Measurements from ENCODE around the gene GREB1L. TPM values are rescaled to one million over a fixed set of nuclear protein-coding genes. Genes with fewer than 3 reads are reported as not detected.

Gene GREB1L
- polyA plus RNA-seq, 1 donor from 2014 or later: 23.3 TPM

DNA sequence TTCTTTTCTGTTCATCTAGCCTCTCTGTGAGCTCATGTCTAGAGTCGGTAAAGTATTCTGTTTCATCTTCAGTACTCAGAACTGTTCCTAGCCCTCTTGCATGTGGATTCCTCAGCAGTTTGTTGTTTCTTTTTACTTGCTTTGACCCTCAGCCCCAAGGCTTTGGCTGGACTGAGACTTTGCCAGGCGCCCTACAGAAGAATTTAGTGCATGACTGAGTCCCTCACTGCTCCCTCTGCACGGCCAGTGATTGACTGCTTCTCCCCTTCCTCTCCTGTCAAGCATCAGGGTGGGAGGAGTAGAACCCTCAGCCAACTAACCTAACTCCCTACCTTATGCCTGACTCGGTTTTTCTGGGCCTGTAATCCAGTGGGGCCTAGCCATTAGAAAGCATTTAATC, 248.7 kb downstream of the GREB1L start:
- no peak overlapping the region for H3K9ac ChIP-seq (ENCODE audit: low read length)
- no peaks in the 10 kb centered on the region for H4K20me1 ChIP-seq (ENCODE audit: insufficient read depth)
- no peaks in the 10 kb centered on the region for H3K9me2 ChIP-seq (ENCODE audit: insufficient read depth, low read length)
- no peaks in the 10 kb centered on the region for H3F3A ChIP-seq (ENCODE audit: insufficient read depth, low read length, poor library complexity, severe bottlenecking)
- no peak overlapping the region for H3K27ac ChIP-seq (ENCODE audit: low read length)
- no peaks in the 10 kb centered on the region for H3K79me2 ChIP-seq (replicated peaks; ENCODE audit: insufficient read depth, low read length)
- TF ChIP-seq SMC3 (conservative IDR thresholded peaks at IDR 0.05; ENCODE audit: poor library complexity): no peak
- TF ChIP-seq MXI1 (conservative IDR thresholded peaks at IDR 0.05; ENCODE audit: poor library complexity, severe bottlenecking): no peak
- no peak for TF ChIP-seq POLR2AphosphoS5 (IDR thresholded peaks at IDR 0.05)
- TF ChIP-seq EZH2 (IDR thresholded peaks at IDR 0.05; ENCODE audit: borderline replicate concordance, insufficient read depth, low read length, poor library complexity, severe bottlenecking): no peak
- TF ChIP-seq, protein P1, sequence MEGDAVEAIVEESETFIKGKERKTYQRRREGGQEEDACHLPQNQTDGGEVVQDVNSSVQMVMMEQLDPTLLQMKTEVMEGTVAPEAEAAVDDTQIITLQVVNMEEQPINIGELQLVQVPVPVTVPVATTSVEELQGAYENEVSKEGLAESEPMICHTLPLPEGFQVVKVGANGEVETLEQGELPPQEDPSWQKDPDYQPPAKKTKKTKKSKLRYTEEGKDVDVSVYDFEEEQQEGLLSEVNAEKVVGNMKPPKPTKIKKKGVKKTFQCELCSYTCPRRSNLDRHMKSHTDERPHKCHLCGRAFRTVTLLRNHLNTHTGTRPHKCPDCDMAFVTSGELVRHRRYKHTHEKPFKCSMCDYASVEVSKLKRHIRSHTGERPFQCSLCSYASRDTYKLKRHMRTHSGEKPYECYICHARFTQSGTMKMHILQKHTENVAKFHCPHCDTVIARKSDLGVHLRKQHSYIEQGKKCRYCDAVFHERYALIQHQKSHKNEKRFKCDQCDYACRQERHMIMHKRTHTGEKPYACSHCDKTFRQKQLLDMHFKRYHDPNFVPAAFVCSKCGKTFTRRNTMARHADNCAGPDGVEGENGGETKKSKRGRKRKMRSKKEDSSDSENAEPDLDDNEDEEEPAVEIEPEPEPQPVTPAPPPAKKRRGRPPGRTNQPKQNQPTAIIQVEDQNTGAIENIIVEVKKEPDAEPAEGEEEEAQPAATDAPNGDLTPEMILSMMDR (IDR thresholded peaks at IDR 0.05; ENCODE audit: poor library complexity, severe bottlenecking): no peak
- TF ChIP-seq EP300 (conservative IDR thresholded peaks at IDR 0.05; ENCODE audit: poor library complexity, severe bottlenecking): no peak
- TF ChIP-seq RAD21 (conservative IDR thresholded peaks at IDR 0.05): no peak
- TF ChIP-seq TAF1 (IDR thresholded peaks at IDR 0.05; ENCODE audit: low read depth): no peak
- TF ChIP-seq, protein P2, sequence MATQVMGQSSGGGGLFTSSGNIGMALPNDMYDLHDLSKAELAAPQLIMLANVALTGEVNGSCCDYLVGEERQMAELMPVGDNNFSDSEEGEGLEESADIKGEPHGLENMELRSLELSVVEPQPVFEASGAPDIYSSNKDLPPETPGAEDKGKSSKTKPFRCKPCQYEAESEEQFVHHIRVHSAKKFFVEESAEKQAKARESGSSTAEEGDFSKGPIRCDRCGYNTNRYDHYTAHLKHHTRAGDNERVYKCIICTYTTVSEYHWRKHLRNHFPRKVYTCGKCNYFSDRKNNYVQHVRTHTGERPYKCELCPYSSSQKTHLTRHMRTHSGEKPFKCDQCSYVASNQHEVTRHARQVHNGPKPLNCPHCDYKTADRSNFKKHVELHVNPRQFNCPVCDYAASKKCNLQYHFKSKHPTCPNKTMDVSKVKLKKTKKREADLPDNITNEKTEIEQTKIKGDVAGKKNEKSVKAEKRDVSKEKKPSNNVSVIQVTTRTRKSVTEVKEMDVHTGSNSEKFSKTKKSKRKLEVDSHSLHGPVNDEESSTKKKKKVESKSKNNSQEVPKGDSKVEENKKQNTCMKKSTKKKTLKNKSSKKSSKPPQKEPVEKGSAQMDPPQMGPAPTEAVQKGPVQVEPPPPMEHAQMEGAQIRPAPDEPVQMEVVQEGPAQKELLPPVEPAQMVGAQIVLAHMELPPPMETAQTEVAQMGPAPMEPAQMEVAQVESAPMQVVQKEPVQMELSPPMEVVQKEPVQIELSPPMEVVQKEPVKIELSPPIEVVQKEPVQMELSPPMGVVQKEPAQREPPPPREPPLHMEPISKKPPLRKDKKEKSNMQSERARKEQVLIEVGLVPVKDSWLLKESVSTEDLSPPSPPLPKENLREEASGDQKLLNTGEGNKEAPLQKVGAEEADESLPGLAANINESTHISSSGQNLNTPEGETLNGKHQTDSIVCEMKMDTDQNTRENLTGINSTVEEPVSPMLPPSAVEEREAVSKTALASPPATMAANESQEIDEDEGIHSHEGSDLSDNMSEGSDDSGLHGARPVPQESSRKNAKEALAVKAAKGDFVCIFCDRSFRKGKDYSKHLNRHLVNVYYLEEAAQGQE (IDR thresholded peaks at IDR 0.05; ENCODE audit: borderline replicate concordance): no peak
- no peaks in the 10 kb centered on the region for H3K27me3 ChIP-seq (ENCODE audit: insufficient read depth, low read depth, low read length)
- no peak overlapping the region for H3K4me3 ChIP-seq (ENCODE audit: low read length)
- H3K4me2 ChIP-seq (ENCODE audit: low read length): no peak overlapping the region
- H3K36me3 ChIP-seq (ENCODE audit: insufficient read depth, low read length): peaks cover 7% of the 10 kb centered on the region
- H3K9me3 ChIP-seq (ENCODE audit: low read length): no peaks in the 10 kb centered on the region
- no peak overlapping the region for H2AFZ ChIP-seq (ENCODE audit: low read depth, low read length)

DNA sequence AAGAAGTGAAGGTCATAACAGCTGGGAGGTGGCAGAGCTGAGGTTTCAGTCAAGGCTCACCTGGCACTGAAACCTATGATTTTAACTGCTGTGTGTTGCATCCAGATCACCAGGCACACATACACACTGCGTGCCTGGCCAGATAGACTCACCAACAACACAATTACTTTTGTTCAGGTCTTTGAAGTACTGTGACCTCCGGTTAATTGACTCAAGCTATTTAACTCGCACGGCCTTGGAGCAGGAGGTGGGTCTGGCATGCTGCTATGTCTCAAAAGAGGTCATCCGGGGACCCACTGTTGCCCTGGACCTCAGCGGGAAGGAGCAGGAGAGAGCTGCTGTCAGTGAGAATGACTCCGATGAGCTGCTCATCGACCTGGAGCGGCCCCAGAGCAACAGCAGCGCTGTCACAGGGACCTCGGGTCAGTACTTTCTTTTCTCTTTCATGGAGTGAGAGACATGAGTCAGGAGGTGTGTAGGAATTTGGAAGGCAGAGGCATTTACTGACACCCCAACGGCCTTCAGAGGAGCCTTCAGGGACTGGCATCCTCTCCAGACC, 254.3 kb downstream of the GREB1L start:
- TF ChIP-seq POLR2AphosphoS5 (IDR thresholded peaks at IDR 0.05): no peak
- no peak for TF ChIP-seq TAF1 (IDR thresholded peaks at IDR 0.05; ENCODE audit: low read depth)
- TF ChIP-seq MXI1 (conservative IDR thresholded peaks at IDR 0.05; ENCODE audit: poor library complexity, severe bottlenecking): no peak
- TF ChIP-seq EP300 (conservative IDR thresholded peaks at IDR 0.05; ENCODE audit: poor library complexity, severe bottlenecking): no peak
- TF ChIP-seq RAD21 (conservative IDR thresholded peaks at IDR 0.05): no peak
- TF ChIP-seq, protein P2 (IDR thresholded peaks at IDR 0.05; ENCODE audit: borderline replicate concordance): no peak
- TF ChIP-seq, protein P1 (IDR thresholded peaks at IDR 0.05; ENCODE audit: poor library complexity, severe bottlenecking): no peak
- TF ChIP-seq SMC3 (conservative IDR thresholded peaks at IDR 0.05; ENCODE audit: poor library complexity): no peak
- TF ChIP-seq EZH2 (IDR thresholded peaks at IDR 0.05; ENCODE audit: borderline replicate concordance, insufficient read depth, low read length, poor library complexity, severe bottlenecking): no peak

More for the DNA sequence above, 254.3 kb downstream of the GREB1L start:
- no peak overlapping the region for H3K4me3 ChIP-seq (ENCODE audit: low read length)
- H3K79me2 ChIP-seq (replicated peaks; ENCODE audit: insufficient read depth, low read length): no peaks in the 10 kb centered on the region
- H4K20me1 ChIP-seq (ENCODE audit: insufficient read depth): no peaks in the 10 kb centered on the region
- H3K9me2 ChIP-seq (ENCODE audit: insufficient read depth, low read length): no peaks in the 10 kb centered on the region
- H3K9ac ChIP-seq (ENCODE audit: low read length): no peak overlapping the region
- H3F3A ChIP-seq (ENCODE audit: insufficient read depth, low read length, poor library complexity, severe bottlenecking): no peaks in the 10 kb centered on the region
- no peaks in the 10 kb centered on the region for H3K36me3 ChIP-seq (ENCODE audit: insufficient read depth, low read length)
- no peaks in the 10 kb centered on the region for H3K9me3 ChIP-seq (ENCODE audit: low read length)
- no peaks in the 10 kb centered on the region for H3K27me3 ChIP-seq (ENCODE audit: insufficient read depth, low read depth, low read length)
- no peak overlapping the region for H3K4me2 ChIP-seq (ENCODE audit: low read length)
- H2AFZ ChIP-seq (ENCODE audit: low read depth, low read length): no peak overlapping the region
- H3K27ac ChIP-seq (ENCODE audit: low read length): no peak overlapping the region
